GM12891 (cell line): ENCODE data around the gene USP14.

ENCODE experiments used
- PAX5 ChIP-seq: IDR thresholded peaks from 2 replicates; pipeline ENCODE4 v1.6.1; 2011; ENCODE audit warnings: low read length, moderate library complexity, mild to moderate bottlenecking; ENCODE audit not compliant: insufficient read depth, severe bottlenecking
- POLR2A ChIP-seq: IDR thresholded peaks from 2 replicates; pipeline ENCODE4 v1.6.1; 2011; ENCODE audit warnings: low read depth, low read length, control low read depth
- POLR2AphosphoS5 ChIP-seq: IDR thresholded peaks from 2 replicates; pipeline ENCODE4 v1.6.1; 2011; ENCODE audit warnings: low read depth, low read length, control low read depth
- TAF1 ChIP-seq: IDR thresholded peaks from 2 replicates; pipeline ENCODE4 v1.6.1; 2011; ENCODE audit warnings: low read depth, low read length, control low read depth

DNA sequence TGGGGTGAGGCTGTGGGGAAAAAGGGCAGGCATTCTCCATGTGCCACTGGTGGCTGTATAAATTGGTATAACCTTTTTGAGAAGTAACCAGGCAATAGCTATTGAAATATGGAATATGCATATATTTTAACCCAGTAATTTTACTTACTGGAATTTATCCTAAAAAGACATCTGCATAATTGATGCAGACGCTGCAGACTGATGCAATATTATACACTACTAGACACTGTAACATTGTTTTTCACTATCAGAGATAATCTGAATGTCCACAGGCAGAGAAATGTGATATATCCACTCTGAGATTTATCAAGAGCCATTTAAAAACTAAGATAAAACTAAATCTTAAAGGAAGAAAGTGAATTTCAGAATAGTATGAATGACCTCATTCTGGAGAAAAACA lies 94.8 kb downstream of the USP14 start:
- TF ChIP-seq POLR2A (no peak), POLR2AphosphoS5 (no peak), PAX5 (no peak), TAF1 (no peak)
